ENCODE measurements around the gene IL7R.

Gene IL7R

GRCh38 chr5:35823347-35824098, 33.2 kb upstream of the IL7R start:
- Mint-ChIP-seq H3K4me1 (no peaks in the 10 kb centered on the region), H3K27me3 (ENCODE audit: low read depth, poor library complexity) (peaks cover 5% of the 10 kb centered on the region), H3K4me3 (no peak overlapping the region), H3K36me3 (ENCODE audit: low read depth) (no peaks in the 10 kb centered on the region), H3K9me3 (no peaks in the 10 kb centered on the region), H3K27ac (no peak overlapping the region)
- no peak for TF ChIP-seq CTCF (IDR thresholded peaks at IDR 0.05)
- no peak for DNase-seq

DNA sequence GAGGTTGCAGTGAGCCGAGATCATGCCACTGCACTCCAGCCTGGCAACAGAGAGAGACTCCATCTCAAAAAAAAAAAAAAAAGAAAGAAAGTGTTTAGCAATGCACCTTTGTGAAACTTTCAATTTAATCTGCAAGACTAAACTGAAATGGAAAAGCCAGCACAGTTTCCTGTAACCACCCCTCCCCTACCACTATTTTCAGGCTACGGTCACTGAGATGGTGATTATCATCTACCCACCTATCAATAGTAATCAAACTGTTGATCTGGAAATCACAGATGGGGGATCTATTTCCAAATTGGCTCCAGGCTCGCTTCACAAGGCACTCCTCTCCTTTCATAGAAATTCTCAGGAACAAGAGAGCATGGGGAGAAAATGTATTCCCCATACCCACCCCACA, 30.6 kb upstream of the IL7R start:
- Mint-ChIP-seq H3K27me3 (ENCODE audit: low read depth, poor library complexity) (peaks cover 5% of the 10 kb centered on the region), H3K27ac (no peak overlapping the region), H3K4me3 (no peak overlapping the region), H3K4me1 (no peaks in the 10 kb centered on the region), H3K9me3 (no peaks in the 10 kb centered on the region), H3K36me3 (ENCODE audit: low read depth) (no peaks in the 10 kb centered on the region)
- no peak for TF ChIP-seq CTCF (IDR thresholded peaks at IDR 0.05)
- no peak for DNase-seq

DNA sequence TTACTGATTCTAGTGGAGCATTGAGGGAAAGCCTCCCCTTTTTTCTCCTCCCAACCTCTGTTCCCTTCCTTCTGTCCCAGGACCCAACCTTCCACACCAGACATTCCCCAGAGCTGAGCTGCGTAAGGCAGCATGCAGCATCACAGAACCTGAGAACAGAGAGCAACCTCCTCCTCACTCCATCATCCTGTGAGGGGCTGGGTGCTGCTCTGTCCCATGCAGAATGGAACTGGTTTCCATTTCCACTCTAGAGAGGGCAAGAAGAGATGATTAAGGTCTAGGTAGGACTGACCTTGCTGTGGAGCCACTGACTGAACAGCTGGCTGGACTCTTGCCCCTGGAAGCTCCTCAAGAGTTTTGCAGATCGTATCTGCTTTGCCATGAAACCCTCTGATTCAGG, 30.1 kb upstream of the IL7R start:
- DNase-seq = no peak
- no peaks in the 10 kb centered on the region for H3K36me3 Mint-ChIP-seq (ENCODE audit: low read depth)
- H3K9me3 Mint-ChIP-seq = no peaks in the 10 kb centered on the region
- H3K4me1 Mint-ChIP-seq = no peaks in the 10 kb centered on the region
- H3K27ac Mint-ChIP-seq = no peak overlapping the region
- no peak overlapping the region for H3K4me3 Mint-ChIP-seq
- TF ChIP-seq CTCF (IDR thresholded peaks at IDR 0.05) = no peak
- peaks cover 5% of the 10 kb centered on the region for H3K27me3 Mint-ChIP-seq (ENCODE audit: low read depth, poor library complexity)

DNA sequence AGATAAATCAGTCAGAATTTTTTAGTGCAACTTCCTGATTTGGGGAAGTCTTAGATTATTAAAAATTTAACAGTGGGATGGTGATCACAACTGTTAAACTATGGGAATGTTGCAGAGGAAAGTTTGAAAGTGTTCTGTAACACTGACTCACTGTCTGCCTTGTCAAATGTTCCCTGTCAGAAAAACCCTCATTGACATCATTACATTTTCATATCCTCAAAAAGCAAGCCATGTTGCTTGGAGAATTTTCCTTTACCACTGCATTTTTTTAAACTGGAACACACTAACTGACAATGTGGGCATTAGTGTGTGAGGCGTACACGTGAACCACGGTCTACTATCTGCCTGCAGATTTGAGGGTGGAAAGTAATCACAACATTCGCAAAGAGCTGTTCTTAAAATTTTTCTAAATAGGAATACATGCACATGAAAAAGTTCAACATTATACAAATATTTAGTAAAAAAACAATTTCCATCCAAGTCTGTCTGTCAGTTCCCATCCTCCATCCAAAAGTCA, 28.6 kb upstream of the IL7R start:
- no peaks in the 10 kb centered on the region for H3K4me1 Mint-ChIP-seq
- no peak overlapping the region for H3K27ac Mint-ChIP-seq
- no peaks in the 10 kb centered on the region for H3K9me3 Mint-ChIP-seq
- peaks cover 5% of the 10 kb centered on the region for H3K27me3 Mint-ChIP-seq (ENCODE audit: low read depth, poor library complexity)
- no peaks in the 10 kb centered on the region for H3K36me3 Mint-ChIP-seq (ENCODE audit: low read depth)
- no peak for TF ChIP-seq CTCF (IDR thresholded peaks at IDR 0.05)
- no peak for DNase-seq
- no peak overlapping the region for H3K4me3 Mint-ChIP-seq

DNA sequence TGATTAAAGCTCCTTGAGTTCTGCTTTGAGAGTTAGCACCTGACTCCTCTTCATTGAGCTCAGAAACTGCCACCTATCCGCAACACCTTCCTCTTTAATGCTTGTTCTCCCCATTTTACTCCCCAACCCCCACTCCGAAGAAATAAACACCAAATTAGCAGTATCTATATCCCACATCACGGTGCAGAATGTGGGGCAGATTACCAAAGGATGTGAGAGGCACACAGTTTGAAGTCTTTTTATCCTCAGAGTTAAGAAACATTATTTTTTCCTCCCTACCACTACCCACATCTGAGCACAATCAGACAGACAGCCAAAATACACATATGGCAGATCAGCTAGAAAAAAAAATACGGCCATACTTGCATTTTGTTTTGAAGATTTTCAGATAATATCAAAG, 26.1 kb upstream of the IL7R start:
- Mint-ChIP-seq H3K9me3 (no peaks in the 10 kb centered on the region), H3K4me3 (no peak overlapping the region), H3K27ac (no peak overlapping the region), H3K4me1 (no peaks in the 10 kb centered on the region), H3K27me3 (ENCODE audit: low read depth, poor library complexity) (peaks cover 4% of the 10 kb centered on the region), H3K36me3 (ENCODE audit: low read depth) (no peaks in the 10 kb centered on the region)
- DNase-seq = no peak
- no peak for TF ChIP-seq CTCF (IDR thresholded peaks at IDR 0.05)

DNA sequence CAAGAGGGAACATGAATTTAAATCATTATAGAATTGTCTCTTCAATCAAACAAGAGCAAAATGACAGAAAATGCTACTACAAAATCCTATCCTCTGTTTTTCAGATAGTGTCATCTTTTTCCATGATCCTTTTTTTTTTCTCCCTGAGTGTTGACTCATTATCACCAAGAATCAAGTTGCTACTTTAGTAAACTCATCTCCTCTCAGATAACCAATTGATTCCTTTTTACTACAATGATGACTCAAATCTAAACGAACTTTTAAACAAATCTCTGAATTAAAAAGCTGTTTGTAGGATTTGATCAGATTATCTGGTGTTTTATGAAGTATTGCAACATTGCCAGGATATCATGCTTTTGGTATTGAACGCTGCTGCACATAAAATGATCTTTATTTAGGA, 23.9 kb upstream of the IL7R start:
- DNase-seq = no peak
- no peaks in the 10 kb centered on the region for H3K36me3 Mint-ChIP-seq (ENCODE audit: low read depth)
- no peak for TF ChIP-seq CTCF (IDR thresholded peaks at IDR 0.05)
- no peak overlapping the region for H3K27ac Mint-ChIP-seq
- no peaks in the 10 kb centered on the region for H3K4me1 Mint-ChIP-seq
- no peak overlapping the region for H3K4me3 Mint-ChIP-seq
- no peaks in the 10 kb centered on the region for H3K27me3 Mint-ChIP-seq (ENCODE audit: low read depth, poor library complexity)
- H3K9me3 Mint-ChIP-seq = no peaks in the 10 kb centered on the region
